GM19455 (cell line): Measurements from ENCODE around the gene ADAMTSL3.

Experiments
- ATAC-seq: cut with Tn5 transposase; IDR thresholded peaks from one replicate; pipeline ENCODE4 v1.9.1; 2021; ENCODE audit not compliant: unreplicated experiment

Gene ADAMTSL3

GRCh38 chr15:83815506-83815905, 161.6 kb downstream of the ADAMTSL3 start:
- ATAC-seq, result no peak

GRCh38 chr15:83816124-83816883, 162.4 kb downstream of the ADAMTSL3 start:
- ATAC-seq, result no peak

- ATAC-seq, result no peak
Observed at GRCh38 chr15:83818591-83818990, 164.7 kb downstream of the ADAMTSL3 start.

- no peak for ATAC-seq
Observed at GRCh38 chr15:83830381-83830780, 176.5 kb downstream of the ADAMTSL3 start.

GRCh38 chr15:83833569-83833968, 179.6 kb downstream of the ADAMTSL3 start:
- ATAC-seq, result no peak

GRCh38 chr15:83835479-83835878, 181.6 kb downstream of the ADAMTSL3 start:
- no peak for ATAC-seq

GRCh38 chr15:83837945-83838571, 184.1 kb downstream of the ADAMTSL3 start:
- ATAC-seq, result no peak

GRCh38 chr15:83838763-83839162, 184.8 kb downstream of the ADAMTSL3 start:
- ATAC-seq, result no peak

- ATAC-seq, result no peak
Observed at GRCh38 chr15:83842281-83842680, 188.4 kb downstream of the ADAMTSL3 start.

- no peak for ATAC-seq
Observed at GRCh38 chr15:83843471-83843871, 189.5 kb downstream of the ADAMTSL3 start.

GRCh38 chr15:83844742-83845141, 190.8 kb downstream of the ADAMTSL3 start:
- ATAC-seq, result no peak

- ATAC-seq, result no peak
Observed at GRCh38 chr15:83845230-83845629, 191.3 kb downstream of the ADAMTSL3 start.

- no peak for ATAC-seq
Observed at GRCh38 chr15:83846847-83847246, 192.9 kb downstream of the ADAMTSL3 start.

- ATAC-seq, result no peak
Observed at GRCh38 chr15:83848315-83849050, 194.6 kb downstream of the ADAMTSL3 start.

- no peak for ATAC-seq
Observed at GRCh38 chr15:83850015-83850414, 196.1 kb downstream of the ADAMTSL3 start.

- ATAC-seq, result no peak
Observed at GRCh38 chr15:83850501-83851245, 196.8 kb downstream of the ADAMTSL3 start.

GRCh38 chr15:83853232-83853631, 199.3 kb downstream of the ADAMTSL3 start:
- no peak for ATAC-seq

GRCh38 chr15:83854321-83854720, 200.4 kb downstream of the ADAMTSL3 start:
- ATAC-seq, result no peak

GRCh38 chr15:83854950-83855707, 201.2 kb downstream of the ADAMTSL3 start:
- ATAC-seq, result no peak

- ATAC-seq, result no peak
Observed at GRCh38 chr15:83855956-83856355, 202.0 kb downstream of the ADAMTSL3 start.
